Measurements from ENCODE around the gene LIPJ. TPM values are rescaled to one million over a fixed set of nuclear protein-coding genes. Genes with fewer than 3 reads are reported as not detected.

LIPJ gene
- total and polyA plus RNA-seq, 2 experiments from 2014 or later = not detected

DNA sequence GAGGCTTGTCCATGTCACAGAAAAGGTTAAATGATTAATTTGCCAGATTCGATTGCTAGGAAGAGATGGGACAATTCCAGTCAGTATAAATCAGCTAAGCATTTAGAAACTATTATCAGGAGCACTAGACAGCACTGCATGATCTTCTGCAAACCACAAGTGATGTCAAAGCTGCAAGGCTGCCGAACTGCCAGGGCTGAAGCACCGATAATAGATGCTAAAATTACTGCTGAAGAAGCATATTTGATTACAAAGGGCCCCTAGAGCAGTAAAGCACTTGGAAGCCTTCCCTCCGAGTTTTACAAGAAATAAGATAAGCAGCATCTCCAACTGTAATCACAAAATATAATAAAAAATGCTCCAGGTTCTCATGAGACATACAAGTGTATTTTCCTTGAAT lies 44.0 kb upstream of the LIPJ start:
- TF ChIP-seq, protein P1, sequence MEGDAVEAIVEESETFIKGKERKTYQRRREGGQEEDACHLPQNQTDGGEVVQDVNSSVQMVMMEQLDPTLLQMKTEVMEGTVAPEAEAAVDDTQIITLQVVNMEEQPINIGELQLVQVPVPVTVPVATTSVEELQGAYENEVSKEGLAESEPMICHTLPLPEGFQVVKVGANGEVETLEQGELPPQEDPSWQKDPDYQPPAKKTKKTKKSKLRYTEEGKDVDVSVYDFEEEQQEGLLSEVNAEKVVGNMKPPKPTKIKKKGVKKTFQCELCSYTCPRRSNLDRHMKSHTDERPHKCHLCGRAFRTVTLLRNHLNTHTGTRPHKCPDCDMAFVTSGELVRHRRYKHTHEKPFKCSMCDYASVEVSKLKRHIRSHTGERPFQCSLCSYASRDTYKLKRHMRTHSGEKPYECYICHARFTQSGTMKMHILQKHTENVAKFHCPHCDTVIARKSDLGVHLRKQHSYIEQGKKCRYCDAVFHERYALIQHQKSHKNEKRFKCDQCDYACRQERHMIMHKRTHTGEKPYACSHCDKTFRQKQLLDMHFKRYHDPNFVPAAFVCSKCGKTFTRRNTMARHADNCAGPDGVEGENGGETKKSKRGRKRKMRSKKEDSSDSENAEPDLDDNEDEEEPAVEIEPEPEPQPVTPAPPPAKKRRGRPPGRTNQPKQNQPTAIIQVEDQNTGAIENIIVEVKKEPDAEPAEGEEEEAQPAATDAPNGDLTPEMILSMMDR (IDR thresholded peaks at IDR 0.05; ENCODE audit: low read depth, low read length) = no peak
- Histone ChIP-seq H3K27ac (no peak overlapping the region), H3K36me3 (no peaks in the 10 kb centered on the region), H3K27me3 (no peaks in the 10 kb centered on the region), H3K9me3 (ENCODE audit: low read depth) (no peaks in the 10 kb centered on the region), H3K4me1 (ENCODE audit: low read depth) (no peaks in the 10 kb centered on the region), H3K4me3 (no peak overlapping the region)
- DNase-seq (ENCODE audit: low read depth in 1 of 2, low spot score in 1 of 2) = peak in 1 of 2 donors; percentile 72

DNA sequence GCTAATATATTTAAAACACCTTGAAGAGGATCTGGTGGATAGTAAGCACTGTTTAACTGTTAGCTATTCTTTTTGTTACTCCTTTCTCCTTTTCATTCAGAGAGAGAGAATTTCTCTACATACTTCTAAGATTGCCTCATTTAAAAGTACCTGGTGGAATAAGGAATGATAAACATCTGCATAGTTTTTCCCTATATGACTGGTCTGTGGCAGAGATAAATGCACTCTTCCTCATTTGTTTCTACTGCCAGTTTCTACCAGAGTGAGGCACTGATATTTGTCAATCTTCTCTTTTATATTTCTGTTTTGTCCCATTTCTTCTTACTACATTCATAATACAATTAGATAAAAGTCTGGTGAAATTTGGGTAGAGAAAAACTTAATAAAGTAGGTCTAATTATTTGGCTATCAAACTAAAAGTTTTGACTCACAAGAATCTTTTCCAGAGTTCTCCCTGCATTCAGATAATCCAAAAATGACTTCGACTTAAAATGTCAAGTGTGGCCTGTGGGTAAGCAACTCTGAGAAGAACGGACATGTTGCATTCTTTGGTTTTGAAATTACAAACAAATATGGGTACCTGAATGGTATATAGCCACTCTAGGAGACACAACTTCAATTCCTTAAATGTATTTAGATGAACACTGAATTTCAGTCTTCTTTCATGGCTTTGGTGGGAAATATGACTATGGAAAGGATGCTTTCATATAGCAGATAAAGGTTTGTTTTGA lies 42.3 kb upstream of the LIPJ start:
- no peaks in the 10 kb centered on the region for H3K9me3 ChIP-seq (ENCODE audit: low read depth)
- no peak overlapping the region for H3K4me3 ChIP-seq
- no peaks in the 10 kb centered on the region for H3K36me3 ChIP-seq
- no peak overlapping the region for H3K27ac ChIP-seq
- no peaks in the 10 kb centered on the region for H3K4me1 ChIP-seq (ENCODE audit: low read depth)
- TF ChIP-seq, protein P1 (IDR thresholded peaks at IDR 0.05; ENCODE audit: low read depth, low read length) = no peak
- no peaks in the 10 kb centered on the region for H3K27me3 ChIP-seq
- DNase-seq (ENCODE audit: low read depth in 1 of 2, low spot score in 1 of 2) = no peak

DNA sequence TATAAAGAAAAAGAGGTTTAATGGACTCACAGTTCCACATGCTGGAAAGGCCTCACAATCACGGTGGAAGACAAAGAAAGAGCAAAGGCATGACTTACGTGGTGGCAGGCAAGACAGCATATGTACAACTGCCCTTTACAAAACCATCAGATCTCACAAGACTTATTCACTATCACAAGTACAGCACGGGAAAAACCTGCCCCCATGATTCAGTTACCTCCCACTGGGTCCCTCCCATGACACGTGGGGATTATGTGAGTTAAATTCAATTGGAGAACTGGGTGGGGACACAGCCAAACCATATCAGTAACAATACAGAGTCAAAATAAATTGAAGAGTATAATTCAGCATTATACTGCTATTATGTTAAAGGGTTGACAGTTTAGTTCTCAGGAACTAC lies 41.2 kb upstream of the LIPJ start:
- TF ChIP-seq, protein P1 (IDR thresholded peaks at IDR 0.05; ENCODE audit: low read depth, low read length) = no peak
- Histone ChIP-seq H3K27me3 (no peaks in the 10 kb centered on the region), H3K27ac (no peak overlapping the region)

DNA sequence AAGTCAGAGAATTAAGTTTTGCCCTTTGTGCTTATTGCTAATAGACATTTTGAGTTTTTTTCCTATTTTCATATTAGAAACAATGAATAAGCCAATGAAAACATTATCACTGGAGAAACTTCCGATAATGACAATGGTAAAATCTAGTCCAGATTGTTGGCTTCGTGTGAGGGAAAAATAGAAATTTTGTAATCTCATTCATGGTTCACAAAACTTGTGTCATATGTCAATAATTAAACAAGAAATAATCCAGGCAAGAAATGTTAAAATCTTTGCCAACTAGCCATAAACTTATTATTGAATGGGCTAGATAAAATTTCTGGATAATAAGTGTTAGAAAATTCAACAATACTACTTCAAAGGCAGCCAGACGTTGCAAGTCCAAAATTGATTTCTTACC lies 40.1 kb upstream of the LIPJ start:
- Histone ChIP-seq H3K36me3 (no peaks in the 10 kb centered on the region), H3K4me3 (no peak overlapping the region), H3K4me1 (ENCODE audit: low read depth) (no peaks in the 10 kb centered on the region), H3K9me3 (ENCODE audit: low read depth) (no peaks in the 10 kb centered on the region), H3K27ac (no peak overlapping the region), H3K27me3 (no peaks in the 10 kb centered on the region)
- TF ChIP-seq, protein P1 (IDR thresholded peaks at IDR 0.05; ENCODE audit: low read depth, low read length) = no peak
- DNase-seq (ENCODE audit: low read depth in 1 of 2, low spot score in 1 of 2) = no peak

More for the DNA sequence above, 41.2 kb upstream of the LIPJ start:
- no peak overlapping the region for H3K4me3 ChIP-seq
- H3K4me1 ChIP-seq (ENCODE audit: low read depth) = no peaks in the 10 kb centered on the region
- no peak for DNase-seq (ENCODE audit: low read depth in 1 of 2, low spot score in 1 of 2)
- H3K9me3 ChIP-seq (ENCODE audit: low read depth) = no peaks in the 10 kb centered on the region
- no peaks in the 10 kb centered on the region for H3K36me3 ChIP-seq

DNA sequence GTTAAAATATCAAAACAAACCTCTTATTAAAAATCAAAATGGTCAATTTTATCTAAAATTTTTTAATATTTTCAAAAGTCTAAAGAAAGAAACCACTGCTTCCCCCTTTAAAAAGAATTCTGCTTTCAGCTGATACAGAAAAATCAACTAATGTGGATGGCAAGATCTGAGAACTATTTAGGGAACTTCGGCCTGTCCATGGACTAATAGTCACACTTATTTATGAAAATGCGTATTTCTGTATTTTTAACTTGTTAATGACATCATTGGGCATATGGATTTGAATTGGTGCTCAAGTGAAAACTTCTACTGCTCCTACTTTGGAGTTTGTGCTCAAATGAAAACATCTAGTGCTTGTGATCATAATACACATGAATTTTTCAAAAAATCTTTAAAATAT lies 35.3 kb upstream of the LIPJ start:
- Histone ChIP-seq H3K36me3 (no peaks in the 10 kb centered on the region), H3K9me3 (ENCODE audit: low read depth) (no peaks in the 10 kb centered on the region), H3K4me1 (ENCODE audit: low read depth) (no peaks in the 10 kb centered on the region), H3K4me3 (no peak overlapping the region), H3K27me3 (no peaks in the 10 kb centered on the region), H3K27ac (no peak overlapping the region)
- DNase-seq (ENCODE audit: low read depth in 1 of 2, low spot score in 1 of 2) = no peak
- TF ChIP-seq, protein P1 (IDR thresholded peaks at IDR 0.05; ENCODE audit: low read depth, low read length) = no peak
